ENCODE results near the gene HSPA1L. TPM values are rescaled to one million over a fixed set of nuclear protein-coding genes. Genes with fewer than 3 reads are reported as not detected.
"Not testable (repeated sequence)": the region's sequence is repeated elsewhere in the genome, so short reads cannot be mapped to it uniquely, and the experiment has no call there.

The HSPA1L gene
- 2.4 and 2.5 TPM in 2 replicates for total RNA-seq
- long read RNA-seq, partial matches to known transcripts, result 0 of 6 reads
- long read RNA-seq, other reads (novel, unspliced or antisense), result 5 of 6 reads

GRCh38 chr6:31815025-31815838, at the start of gene HSPA1L, which contains the start of gene HSPA1A:
Gene HSPA1L, minus strand, starts transcription at chr6:31815283. Its CDS starts 3,311 bp downstream, at chr6:31811972.
Gene HSPA1A, plus strand, starts transcription at chr6:31815543. Its CDS starts 214 bp downstream, at chr6:31815757.
- H3K27me3 Mint-ChIP-seq, result no peaks in the 10 kb centered on the region
- H3K36me3 Mint-ChIP-seq (ENCODE audit: insufficient read depth), result peaks cover 8% of the 10 kb centered on the region
- H3K4me3 Mint-ChIP-seq (ENCODE audit: low read depth), result peak within 1 kb of the TSS; percentile 75
- H3K9me3 Mint-ChIP-seq (ENCODE audit: low read depth), result peaks cover 4% of the 10 kb centered on the region
- TF ChIP-seq, protein P1, sequence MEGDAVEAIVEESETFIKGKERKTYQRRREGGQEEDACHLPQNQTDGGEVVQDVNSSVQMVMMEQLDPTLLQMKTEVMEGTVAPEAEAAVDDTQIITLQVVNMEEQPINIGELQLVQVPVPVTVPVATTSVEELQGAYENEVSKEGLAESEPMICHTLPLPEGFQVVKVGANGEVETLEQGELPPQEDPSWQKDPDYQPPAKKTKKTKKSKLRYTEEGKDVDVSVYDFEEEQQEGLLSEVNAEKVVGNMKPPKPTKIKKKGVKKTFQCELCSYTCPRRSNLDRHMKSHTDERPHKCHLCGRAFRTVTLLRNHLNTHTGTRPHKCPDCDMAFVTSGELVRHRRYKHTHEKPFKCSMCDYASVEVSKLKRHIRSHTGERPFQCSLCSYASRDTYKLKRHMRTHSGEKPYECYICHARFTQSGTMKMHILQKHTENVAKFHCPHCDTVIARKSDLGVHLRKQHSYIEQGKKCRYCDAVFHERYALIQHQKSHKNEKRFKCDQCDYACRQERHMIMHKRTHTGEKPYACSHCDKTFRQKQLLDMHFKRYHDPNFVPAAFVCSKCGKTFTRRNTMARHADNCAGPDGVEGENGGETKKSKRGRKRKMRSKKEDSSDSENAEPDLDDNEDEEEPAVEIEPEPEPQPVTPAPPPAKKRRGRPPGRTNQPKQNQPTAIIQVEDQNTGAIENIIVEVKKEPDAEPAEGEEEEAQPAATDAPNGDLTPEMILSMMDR (IDR thresholded peaks at IDR 0.05; ENCODE audit: unreplicated experiment), result no peak
- peak; percentile 62 for DNase-seq (ENCODE audit: low spot score, unreplicated experiment)
- H3K27ac Mint-ChIP-seq, result peak within 1 kb of the TSS; percentile 98
- H3K4me1 Mint-ChIP-seq (ENCODE audit: low read depth), result peaks cover 14% of the 10 kb centered on the region

DNA sequence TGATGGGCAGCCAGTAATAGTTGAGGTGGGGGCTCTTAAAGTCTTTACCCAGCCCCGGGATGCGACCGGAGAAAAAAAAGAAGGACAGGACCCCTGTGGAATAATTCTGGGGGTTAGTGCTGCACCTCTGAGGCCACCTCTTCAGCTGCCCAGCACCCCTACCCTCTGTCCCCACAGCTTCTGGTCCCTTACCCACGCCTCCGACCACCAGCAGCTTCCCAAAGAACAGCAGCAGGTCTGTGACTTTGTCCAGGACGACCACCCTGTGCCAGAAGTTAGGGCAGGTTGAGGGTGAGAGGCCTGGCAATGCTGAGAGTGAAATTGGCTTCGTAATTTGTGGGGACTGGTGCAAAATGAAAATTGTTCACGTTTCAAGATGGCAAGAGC, 49.7 kb upstream of the HSPA1L start:
- no peak for DNase-seq (ENCODE audit: low spot score, unreplicated experiment)
- Mint-ChIP-seq H3K4me3 (ENCODE audit: low read depth) (no peak overlapping the region), H3K4me1 (ENCODE audit: low read depth) (peaks cover 16% of the 10 kb centered on the region), H3K9me3 (ENCODE audit: low read depth) (no peaks in the 10 kb centered on the region), H3K27ac (no peak overlapping the region), H3K36me3 (ENCODE audit: insufficient read depth) (peaks cover 6% of the 10 kb centered on the region), H3K27me3 (no peaks in the 10 kb centered on the region)
- TF ChIP-seq, protein P1 (IDR thresholded peaks at IDR 0.05; ENCODE audit: unreplicated experiment), result no peak

DNA sequence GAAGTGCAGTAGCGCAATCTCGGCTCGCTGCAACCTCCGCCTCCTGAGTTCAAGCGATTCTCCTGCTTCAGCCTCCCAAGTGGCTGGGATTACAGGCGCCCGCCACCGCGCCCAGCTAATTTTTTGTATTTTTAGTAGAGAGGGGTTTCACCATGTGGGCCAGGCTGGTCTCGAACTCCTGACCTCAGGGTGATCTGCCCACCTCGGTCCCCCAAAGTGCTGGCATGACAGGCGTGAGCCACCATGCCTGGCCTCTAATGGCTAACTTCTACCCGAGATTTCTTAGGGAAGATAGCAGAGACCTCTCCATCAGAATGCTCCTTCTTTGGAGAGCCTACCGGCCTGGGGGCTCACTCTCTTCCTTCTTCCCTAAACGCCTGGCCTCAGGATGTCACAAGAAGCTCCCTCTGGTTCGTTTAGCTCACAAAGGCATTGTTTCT, 49.1 kb upstream of the HSPA1L start:
- peaks cover 16% of the 10 kb centered on the region for H3K4me1 Mint-ChIP-seq (ENCODE audit: low read depth)
- DNase-seq (ENCODE audit: low spot score, unreplicated experiment); H3K36me3 Mint-ChIP-seq (ENCODE audit: insufficient read depth); H3K9me3 Mint-ChIP-seq (ENCODE audit: low read depth); H3K27me3 Mint-ChIP-seq: not testable (repeated sequence)
- peak overlapping the region; percentile 98 for H3K4me3 Mint-ChIP-seq (ENCODE audit: low read depth)
- H3K27ac Mint-ChIP-seq, result peak overlapping the region; percentile 99

DNA sequence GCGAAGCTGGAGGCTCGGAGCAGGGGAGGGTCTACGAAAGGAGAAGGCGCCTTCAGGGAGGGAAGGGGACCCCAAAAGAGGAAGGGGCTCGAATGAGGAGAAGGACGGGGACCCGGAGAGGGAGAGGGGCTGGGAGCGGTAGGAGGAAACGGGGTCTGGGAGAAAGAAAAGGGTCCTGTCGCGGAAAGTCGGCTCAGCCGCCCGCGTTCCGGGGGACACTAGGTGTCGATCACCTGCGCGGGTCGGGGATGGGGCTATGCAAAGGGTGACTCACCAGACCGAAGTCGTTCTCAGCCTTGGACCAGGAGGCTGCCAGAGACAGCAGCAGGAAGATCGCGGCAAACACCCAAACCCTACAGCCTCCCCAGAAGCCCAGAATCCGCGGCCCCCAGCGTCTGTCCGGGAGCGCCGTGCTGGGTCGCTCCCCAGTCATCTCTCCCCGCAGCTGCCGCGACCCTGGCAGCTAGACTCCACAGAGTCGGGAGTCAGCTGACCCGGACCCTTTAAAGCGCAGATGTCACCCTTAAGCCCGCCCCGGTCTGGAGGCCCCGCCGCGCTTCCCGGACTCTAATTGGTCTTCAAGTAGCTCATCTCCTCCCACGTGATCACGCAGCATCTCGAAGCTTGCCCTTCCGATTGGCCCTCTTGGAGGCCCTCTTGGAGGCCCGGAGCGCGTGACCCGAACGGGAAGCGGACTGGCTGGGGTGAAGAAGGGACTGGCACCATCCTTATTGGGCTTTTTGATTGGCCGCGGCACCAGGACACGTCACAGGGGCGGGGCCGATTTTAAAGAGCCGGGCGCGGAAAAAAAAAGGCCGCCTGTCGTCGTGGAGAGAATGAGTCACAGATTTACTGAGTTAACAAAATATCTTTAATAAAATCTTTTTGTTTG, 47.5 kb upstream of the HSPA1L start, which contains the start of gene NEU1:
Gene NEU1, minus strand, starts transcription at position 478 of the 892 bp plus-strand sequence. Its CDS starts 45 bp downstream, at position 433.
- H3K27ac Mint-ChIP-seq, result peak within 1 kb of the TSS; percentile 99
- TF ChIP-seq, protein P1 (IDR thresholded peaks at IDR 0.05; ENCODE audit: unreplicated experiment), result no peak
- H3K27me3 Mint-ChIP-seq, result no peaks in the 10 kb centered on the region
- peak; percentile 97 for DNase-seq (ENCODE audit: low spot score, unreplicated experiment)
- no peaks in the 10 kb centered on the region for H3K9me3 Mint-ChIP-seq (ENCODE audit: low read depth)
- H3K36me3 Mint-ChIP-seq (ENCODE audit: insufficient read depth), result peaks cover 9% of the 10 kb centered on the region
- peaks cover 16% of the 10 kb centered on the region for H3K4me1 Mint-ChIP-seq (ENCODE audit: low read depth)
- peak within 1 kb of the TSS; percentile 98 for H3K4me3 Mint-ChIP-seq (ENCODE audit: low read depth)

DNA sequence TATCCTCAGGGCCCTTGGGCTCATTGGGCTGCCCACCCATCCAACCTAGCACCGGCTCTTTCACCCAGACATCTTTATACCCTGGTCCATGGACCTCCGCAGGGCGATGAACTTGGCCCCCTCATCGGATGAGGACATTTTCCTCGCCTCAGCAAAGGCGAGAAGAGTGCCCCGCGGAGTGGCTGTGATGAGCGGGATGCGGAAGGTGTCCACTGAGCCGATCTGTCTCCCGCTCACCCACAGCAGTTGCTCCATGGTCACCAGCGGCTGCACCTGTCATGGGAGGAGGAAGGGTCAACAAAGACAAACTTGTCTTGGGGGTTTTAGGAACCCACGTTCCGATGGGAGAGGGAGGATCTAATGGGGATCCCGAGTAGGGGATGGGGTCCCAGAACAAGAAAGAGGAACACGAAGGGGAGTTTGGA, 46.8 kb upstream of the HSPA1L start:
- Mint-ChIP-seq H3K27ac (peak overlapping the region; percentile 99), H3K9me3 (ENCODE audit: low read depth) (no peaks in the 10 kb centered on the region), H3K4me3 (ENCODE audit: low read depth) (peak overlapping the region; percentile 98), H3K27me3 (no peaks in the 10 kb centered on the region), H3K36me3 (ENCODE audit: insufficient read depth) (peaks cover 14% of the 10 kb centered on the region), H3K4me1 (ENCODE audit: low read depth) (peaks cover 16% of the 10 kb centered on the region)
- no peak for DNase-seq (ENCODE audit: low spot score, unreplicated experiment)
- TF ChIP-seq, protein P1 (IDR thresholded peaks at IDR 0.05; ENCODE audit: unreplicated experiment), result no peak
